Effector CD4-positive, alpha-beta T cell (primary cell): Measurements from ENCODE around the gene ARHGAP15.

Source experiments
- DNase-seq: peaks from one replicate; pipeline ENCODE4 v3.0.0-alpha.2; 2020

Gene ARHGAP15

DNA sequence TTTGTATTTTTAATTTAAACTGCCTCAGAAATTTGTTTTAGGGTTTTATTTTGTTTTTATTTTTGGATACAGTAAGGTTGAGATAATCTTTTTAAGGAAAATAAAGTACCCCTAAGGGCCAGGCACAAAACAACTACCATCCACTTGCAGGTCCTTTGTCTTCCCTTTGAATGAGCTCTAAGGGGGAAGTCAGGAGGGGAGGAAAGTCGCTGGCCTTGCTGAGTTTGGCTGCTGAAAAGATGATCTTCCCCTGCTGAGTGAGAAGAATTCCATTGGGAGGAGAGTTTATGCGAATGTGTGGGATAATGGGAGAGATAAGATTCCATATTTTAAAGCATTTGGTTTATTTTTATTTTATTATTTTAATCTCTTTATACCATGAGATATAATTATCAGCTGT, 100.7 kb downstream of the ARHGAP15 start:
- no peak for DNase-seq

DNA sequence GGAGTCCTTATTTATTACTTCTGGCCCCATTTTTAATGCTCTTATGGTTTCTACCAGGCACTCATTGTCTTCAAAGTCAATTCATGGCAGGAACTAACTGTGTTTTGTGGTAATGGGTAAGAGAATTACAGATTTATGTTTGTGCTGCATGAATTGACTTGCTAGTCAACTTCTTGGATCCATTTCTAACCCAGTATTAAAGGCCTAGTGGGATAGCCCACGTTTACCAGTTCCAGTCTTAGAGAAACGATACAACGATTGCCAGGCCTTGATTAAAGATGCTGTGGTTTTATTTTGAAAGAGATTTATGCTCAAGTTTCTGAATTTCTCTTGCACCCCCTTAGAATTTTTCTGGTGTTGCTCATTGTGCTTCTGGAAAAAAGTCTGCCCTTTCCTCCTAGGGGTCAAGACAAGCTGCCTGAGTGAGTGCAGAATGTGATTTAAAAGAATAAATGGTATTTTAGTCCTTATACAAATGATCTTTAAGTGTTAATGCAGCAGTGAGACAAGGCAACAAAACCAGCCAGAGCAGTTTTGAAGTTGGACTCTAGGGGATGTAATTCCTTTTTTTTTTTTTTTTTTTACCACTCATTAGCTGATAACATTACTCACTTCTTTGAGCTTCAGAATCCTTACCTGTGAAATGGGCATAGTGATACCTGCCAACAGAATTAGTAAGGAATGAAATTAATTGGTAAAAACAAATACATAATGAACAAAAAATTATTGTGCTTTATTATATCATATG, 101.5 kb downstream of the ARHGAP15 start:
- DNase-seq: no peak

DNA sequence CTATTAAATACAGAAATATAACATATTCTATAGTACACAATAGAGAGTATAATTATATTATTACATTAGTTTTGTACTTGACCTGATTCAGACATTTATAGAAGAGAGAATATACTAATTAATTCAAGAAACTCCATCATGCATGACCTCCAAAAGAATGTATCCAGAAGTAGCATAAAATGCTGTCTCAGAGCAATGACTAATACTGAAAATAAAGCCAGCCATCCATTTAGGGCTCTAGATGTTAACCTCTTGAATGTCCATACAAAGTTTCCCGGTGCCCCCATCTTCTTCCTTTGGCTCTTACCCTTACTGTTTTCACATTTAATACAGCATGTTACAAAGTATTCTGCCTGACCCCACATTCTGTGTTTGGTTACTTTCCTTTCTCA, 102.0 kb downstream of the ARHGAP15 start:
- no peak for DNase-seq

DNA sequence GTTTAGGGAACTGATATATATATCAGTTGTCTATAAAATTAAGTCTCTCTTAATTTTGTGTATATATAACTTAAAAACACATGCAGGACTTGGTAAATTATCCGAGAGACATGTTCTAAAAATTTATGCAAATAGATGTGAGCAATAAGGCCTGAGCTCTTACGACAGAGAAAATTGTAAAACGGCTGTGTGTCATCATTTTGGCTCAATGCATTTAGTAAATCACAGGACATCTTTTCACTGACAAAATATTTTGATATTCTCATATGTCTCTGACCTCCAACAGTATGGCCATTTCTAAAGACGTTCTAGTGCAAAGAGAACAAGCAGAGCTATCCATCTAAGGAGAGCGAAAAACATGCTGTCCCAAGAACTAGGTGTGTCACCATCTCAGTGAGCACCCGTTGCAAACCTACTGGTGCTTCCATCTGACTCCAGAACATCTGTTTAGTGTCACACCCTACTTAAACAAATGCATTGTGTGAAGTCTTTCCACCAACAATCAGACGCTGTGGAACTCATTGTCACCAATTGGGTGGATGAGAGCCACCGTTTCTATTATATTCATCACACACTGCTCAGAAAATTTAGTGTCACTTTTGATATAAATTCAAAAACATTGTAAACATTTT, 108.0 kb downstream of the ARHGAP15 start:
- no peak for DNase-seq

DNA sequence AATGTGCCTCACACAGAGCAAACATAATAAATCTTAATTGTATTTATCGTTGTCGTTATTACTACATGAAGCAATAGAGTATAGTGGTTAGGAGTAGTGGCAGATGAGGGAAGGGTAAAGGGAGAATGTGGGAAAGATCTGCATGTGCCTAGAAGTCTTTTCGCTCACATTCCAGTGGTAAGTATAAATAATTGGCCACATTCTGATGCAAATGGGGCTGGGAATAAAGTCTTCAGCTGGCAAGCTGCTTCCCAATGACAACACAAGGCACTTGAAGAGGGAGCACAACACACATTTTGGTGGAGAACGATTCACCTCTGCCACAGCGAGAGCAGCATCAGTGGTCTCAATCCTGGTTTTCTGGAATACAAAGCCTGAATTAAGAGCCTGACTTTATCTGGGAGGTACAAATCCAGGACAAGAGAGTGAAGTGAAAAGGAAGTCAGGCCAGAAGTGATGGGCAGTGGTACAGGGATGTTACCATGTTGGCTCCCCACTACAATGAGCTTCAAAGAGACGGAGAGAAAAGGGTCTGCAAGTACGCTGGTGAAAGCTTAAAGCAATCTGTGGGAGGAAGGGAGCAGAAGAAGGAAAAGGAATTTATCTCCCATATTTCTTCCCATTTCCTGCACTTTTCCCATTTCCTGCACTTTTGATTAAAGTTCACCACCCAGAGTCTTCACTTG, 112.3 kb downstream of the ARHGAP15 start:
- no peak for DNase-seq

DNA sequence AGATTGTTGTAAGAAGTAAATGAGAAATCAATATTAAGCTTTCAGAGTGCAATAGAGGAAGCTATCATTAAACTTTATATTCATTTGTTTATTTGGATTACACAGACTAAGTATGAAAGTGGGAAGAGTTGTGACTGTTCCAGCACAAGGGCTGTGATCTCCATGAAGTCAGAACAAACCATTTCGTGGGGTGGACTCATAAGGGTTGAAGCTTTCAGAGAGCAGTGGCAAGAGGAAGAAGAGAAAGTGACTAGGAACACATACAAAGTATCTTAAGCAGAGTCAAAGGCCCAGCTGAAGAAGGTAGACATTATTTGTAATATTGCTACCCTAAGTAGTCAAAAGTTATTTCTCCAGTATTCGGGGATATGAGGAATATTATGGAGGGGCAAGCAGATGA, 117.0 kb downstream of the ARHGAP15 start:
- no peak for DNase-seq

DNA sequence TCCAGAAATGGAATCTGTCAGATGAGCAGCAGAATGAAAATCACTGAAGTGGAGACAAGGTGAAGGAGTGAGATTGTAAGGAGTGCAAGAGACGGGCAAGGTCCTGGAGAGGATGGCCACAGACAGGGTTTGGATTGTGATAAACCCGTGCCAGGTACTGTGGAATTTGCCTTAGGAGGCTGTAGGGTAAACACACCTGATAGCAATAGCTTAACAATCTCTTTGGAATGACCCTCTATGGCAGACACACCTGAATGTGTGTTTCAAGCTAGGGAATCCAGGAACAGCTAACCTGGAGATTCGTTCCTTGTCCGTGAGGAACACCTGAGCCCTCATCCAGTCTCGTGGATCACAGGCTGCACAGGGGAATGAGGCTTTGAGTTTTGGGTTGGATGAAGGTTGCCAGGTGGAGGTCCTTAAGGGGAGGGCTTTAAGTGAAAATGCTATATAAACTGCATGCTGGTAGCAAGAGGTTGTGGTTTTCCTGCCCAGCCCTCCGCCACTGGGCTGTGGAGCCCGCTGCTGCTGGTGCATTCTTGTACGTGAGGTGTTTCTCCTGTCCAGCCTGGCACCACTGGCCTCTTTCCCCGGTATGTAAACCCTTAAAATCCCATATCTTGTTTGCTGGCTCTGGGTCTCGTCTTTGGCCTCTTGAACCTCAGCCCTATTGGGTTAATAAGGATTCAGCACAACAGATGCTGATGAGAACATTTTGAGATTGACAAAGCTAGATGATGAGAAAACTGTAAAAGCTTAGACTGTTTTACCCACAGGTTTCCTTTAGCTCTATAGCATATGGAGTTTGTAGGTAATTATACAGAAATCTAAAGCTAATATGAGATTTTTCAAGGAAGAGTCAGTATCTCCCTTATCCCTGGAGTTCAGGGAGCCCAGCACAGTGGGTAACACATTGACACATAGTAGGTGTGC, 117.9 kb downstream of the ARHGAP15 start:
- peak; percentile 16 for DNase-seq

DNA sequence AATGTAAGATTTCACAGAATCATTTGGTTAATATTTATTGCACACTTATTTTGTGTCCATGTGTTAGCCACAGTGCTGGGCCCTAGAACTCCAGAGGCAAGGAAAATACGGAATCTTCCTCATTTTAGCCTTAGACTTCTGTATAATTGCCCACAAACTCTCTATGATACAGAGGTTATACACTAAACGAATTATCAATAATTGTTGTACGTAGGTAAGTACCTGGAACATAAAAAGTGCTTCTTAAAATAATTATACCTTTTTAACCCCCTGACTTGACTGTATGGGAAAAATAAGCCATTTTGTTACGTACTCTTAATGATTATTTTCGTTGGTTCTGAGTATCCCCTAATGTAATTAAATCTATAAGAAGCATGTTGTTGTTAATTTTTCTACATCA, 119.4 kb downstream of the ARHGAP15 start:
- DNase-seq: no peak

DNA sequence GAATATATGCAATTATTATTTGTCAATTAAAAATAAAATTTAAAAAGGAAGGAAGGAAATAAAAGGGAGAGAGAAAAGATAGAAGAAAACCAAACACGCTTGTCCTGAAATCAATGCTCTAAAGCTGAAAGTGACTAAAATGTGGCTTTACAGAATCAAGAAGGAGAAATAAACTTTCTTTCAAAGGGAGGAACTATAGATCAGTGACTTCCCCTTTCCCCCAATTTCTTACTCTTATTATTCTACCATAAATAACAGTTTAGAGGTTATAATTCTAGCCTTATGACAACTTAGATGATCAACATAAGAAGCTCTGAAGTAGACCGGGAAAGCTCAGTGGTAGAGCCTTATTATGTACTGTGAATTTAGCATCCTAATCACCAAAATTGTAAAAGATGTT, 122.5 kb downstream of the ARHGAP15 start:
- DNase-seq: no peak

DNA sequence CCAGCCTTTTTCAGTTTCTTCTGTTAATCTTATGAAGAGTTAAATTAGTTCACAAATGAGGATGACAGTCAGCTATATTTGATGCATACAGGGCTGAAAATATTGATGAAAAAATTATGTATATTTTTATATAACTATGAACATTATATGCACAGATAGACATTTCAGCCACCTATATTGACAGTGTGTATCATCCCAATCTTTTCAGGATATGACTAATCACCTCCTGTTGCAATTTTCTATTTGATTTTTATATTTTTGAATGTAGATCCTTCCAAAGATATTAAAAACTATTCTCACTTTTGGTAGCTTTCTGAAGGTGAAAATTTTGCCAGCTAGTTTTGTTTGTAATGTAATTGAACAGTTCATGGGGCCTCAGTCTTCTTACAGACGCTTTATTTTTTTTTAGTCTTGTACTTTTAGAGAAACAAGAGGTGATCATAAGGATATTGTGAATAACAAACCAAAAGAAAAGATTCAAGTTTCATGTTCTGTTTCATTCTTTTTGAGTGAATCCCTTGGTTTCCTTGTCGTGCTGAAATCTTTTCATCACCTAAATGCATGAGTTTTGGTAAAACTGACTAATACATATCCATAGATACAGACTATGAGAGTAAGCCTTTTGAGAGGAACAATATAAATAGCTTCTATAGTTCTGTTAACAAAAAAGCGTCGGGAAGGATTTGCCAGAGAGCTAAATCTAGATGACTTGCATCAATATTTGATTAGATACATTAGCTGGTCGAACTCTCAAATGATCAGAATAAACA, 123.1 kb downstream of the ARHGAP15 start:
- no peak for DNase-seq

DNA sequence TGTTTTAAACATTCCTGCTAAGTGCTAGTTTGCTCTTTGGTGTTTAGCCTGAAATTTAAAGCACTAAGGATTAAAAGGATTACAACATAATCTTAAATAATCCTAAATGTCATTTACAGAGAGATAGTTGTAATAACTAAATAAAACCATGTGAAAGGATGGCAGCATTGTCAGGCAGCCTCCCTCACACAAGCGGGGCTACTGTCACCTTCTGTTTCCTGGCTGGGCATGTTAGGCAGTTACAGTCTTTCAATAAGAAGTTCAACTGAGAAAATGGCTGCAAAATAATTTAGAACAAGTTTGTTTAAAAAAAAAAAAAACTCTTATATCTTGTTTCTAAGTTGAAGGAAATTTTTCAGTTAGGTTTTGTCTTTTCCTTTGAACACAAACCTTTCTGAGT, 124.9 kb downstream of the ARHGAP15 start:
- peak; percentile 26 for DNase-seq

DNA sequence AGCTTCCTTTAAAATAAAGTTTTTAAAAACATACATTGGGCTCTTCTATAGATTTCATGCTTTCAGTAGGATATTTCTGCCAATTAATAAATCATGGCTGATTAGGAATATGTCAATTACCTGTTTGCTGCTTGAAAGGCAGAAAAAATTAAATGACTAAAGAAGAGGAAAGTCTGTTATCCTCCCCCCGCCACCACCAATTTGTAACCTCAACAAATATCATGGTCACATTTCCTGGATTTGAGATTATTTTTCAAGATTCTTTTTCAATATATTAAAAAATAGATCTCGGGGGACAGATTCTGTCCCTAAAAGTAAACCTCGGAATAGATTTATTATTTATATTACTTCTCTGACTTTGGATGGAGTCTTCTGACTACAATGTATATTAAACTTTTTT, 125.9 kb downstream of the ARHGAP15 start:
- DNase-seq: no peak

DNA sequence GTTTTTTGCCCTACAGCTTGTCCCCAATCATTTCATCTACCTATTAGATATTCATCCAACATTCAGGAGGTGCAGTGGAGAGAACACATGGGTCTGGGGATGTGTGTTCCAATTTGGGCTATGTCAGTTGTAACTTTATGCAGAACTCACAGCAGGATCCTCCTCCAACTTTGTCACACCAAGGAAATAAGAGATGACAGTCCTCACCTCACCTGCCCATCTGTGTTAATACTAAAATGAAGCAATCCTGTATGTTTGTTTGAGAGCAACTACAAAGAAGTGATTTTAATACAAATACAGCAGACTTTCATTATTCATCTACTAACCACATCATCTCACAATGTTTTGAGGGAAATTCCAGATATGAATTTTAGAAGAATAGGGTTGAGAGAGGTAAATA, 126.7 kb downstream of the ARHGAP15 start:
- no peak for DNase-seq

DNA sequence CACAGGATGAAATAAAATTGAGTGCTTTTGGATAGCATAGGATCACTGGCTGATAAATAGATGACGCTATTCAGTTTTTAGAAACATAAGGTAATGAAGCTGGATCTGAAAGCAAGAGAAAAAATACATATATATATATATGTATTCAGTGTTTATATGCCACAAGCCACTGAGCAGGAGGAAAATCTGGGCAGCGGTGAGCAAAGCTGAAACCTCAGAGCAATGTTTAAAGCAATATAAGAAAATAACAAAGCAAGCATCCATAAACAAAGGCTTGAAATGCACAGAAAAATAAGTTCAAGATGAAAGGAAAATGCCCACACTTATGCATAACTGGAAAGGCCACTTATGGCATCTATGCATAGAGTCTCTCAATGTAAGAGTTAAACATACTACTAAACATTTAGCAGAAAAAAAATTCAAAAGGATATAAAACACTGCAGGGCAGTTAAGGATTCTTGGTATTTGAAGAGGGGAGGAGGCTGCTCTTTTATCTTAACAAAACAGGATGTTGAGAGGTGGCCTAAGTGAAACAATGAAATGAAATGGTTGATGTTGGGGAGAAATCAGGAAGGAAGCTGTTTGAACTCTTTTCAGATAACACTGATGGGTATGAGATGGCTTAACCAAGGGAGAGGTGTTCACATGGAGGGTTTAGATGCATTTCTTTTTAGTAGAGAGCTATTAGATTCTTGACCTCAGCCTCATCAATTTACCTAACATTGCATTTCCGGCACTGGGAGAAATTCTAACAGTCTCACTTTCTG, 129.1 kb downstream of the ARHGAP15 start:
- DNase-seq: no peak

DNA sequence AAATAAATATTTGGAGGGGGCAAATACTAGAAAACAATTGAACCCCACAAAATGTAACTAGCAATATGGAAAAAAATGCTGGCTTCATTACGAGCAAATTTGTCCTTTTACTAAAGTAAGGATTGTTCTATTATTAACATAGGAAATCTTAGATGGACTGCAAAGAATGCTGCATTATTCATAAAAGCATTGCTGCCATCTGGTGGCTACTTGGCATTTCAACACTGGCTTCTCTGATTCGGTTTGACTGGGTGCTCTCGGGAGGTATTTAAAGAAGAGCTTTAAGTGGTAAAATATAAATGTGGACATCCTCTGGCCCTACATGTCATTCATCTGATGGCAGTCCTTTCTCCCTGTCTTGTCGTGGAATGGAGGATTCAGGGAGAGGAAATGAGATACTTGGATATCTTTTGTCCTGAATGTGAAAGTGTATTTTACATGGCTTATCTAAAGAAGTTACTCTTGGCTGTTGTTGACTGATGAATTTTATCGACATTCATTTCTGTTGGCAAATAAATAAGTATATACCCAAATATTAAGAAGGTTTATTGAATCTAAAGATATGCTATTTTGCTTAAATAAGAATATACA, 130.2 kb downstream of the ARHGAP15 start:
- DNase-seq: peak; percentile 69

DNA sequence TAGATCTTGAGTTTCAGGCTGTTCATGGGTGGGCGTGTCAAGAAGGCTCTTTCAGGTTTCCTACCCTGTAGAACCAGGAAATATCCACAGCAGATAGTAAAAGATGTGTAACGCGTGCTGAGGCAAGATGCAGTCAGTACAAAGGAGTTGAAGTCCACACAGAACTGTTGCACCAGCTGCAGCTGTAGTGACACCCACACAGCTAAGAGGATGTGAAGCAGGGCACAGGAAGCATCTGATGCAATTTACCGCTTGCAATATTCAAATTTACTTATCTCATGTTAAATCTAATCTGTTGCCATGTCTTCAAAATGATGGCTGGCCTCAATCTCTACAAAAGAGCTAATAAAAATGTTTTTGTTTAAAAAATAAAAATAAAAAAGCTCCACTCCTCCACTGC, 132.8 kb downstream of the ARHGAP15 start:
- peak; percentile 36 for DNase-seq

DNA sequence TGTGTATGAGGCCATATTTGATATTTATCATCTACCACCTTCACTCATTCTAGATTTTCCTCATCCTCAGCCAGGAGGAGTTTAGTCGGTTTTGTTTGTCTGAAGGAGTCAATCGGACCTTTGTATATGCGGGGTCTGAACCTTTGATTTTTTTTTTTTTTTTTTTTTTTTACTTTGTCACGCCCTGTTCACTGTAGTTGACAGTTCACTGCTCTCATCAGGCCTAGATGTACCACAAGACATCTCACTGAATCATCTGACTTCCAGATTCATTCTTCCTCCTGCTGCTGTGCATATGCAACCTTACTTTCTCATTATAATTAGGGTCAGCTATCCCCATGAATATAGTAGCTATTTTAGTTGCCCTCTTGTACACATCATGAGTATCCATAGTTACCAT, 133.2 kb downstream of the ARHGAP15 start:
- DNase-seq: no peak

DNA sequence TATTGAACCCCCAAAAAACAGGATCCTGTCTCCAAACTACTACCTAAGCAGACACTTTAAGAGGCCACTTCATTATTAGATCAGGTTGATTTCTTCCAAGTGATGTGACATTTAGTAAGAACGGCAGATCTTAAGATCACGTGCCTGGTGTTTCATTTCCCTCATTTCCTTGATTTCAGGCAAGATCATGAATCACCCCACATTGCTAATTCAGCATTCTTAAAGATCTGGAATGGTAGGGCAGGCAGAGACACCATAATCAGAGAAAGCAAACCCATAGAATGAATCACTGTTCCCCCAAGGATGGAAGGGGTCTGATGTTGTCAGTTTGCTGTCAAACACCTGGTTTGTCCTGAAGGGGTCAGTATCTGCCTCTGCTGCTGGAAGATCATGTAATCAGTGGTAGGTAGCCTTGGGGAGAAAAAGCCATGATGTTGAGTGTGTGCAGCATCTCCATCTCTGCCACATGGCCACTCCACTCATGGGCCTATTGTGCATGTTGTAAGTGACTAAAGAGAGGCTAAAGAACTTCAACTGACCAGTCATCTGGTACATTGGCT, 133.9 kb downstream of the ARHGAP15 start:
- DNase-seq: no peak

DNA sequence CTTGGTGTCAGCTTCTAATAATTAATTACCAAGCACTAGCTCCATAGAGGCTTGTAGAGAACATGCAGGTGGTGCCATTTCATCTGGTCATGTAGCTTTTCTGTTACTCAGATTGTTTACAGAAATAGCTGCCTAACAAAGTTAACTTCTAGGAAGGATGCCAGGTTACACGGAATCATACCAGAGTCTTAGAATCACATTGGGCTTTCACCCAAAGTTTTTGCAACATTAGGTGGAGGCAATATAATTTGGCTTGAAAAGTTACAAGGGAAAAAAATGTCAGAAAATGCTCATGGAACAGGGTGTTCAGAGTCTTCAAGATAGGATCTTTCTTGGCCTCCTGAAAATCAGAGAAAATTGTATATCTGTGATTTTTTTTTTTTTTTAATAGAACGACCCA, 135.6 kb downstream of the ARHGAP15 start:
- no peak for DNase-seq

DNA sequence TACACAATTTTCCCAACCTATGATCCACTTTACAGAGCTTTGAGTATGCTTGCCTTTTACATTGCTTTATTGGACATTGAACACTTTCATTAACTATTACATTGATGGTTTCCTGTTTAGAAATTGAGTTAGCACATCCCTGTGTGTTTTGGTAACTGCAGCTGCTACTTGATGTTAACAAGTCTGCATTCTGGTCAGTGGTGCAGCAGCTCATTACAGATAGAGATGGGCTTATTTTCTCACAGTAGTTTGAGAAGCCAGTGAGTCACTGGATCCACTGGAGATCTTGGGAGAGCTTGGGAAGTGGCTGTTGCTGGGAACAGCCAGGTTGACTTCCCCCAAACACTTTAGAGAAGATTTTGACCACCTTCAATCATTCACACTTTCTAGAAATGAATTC, 150.5 kb downstream of the ARHGAP15 start:
- DNase-seq: no peak
